Osteoblast (primary cell): ENCODE results near the gene HDAC9. TPM values are rescaled to one million over a fixed set of nuclear protein-coding genes. Genes with fewer than 3 reads are reported as not detected.
A peak's percentile ranks its signal among the peaks of the same experiment; 100 is the strongest.

Source experiments
- DNase-seq: peaks from one replicate; pipeline ENCODE4 v3.0.0; 2011; ENCODE audit warnings: low spot score, mixed read lengths; ENCODE audit not compliant: insufficient read length; ENCODE audit errors: missing footprints
- H2AFZ ChIP-seq: 2 replicates; pipeline ENCODE4 v1.6.0; 2011; ENCODE audit warnings: mild to moderate bottlenecking, low read length
- H3K27ac ChIP-seq: 2 replicates; pipeline ENCODE4 v1.5.1; 2011; ENCODE audit warnings: mild to moderate bottlenecking, low read depth, low read length, moderate library complexity
- H3K27me3 ChIP-seq: 2 replicates; pipeline ENCODE4 v1.6.0; 2012; ENCODE audit warnings: mild to moderate bottlenecking, control low read depth, inconsistent platforms, low read length, moderate library complexity; ENCODE audit not compliant: insufficient read depth
- H3K36me3 ChIP-seq: 2 replicates; pipeline ENCODE4 v1.5.1; 2011; ENCODE audit warnings: mild to moderate bottlenecking, low read length, control low read depth, moderate library complexity; ENCODE audit not compliant: insufficient read depth
- H3K4me1 ChIP-seq: 2 replicates; pipeline ENCODE4 v1.5.1; 2011; ENCODE audit warnings: mild to moderate bottlenecking, low read length, control low read depth, moderate library complexity; ENCODE audit not compliant: insufficient read depth
- H3K4me2 ChIP-seq: 2 replicates; pipeline ENCODE4 v1.6.0; 2011; ENCODE audit warnings: mild to moderate bottlenecking, low read length; ENCODE audit not compliant: insufficient read depth
- H3K4me3 ChIP-seq: fragments of 200-600 bp; sonication (generic); 3 replicates; pipeline ENCODE4 v1.5.1; 2012; ENCODE audit warnings: mild to moderate bottlenecking, low read length, inconsistent platforms; ENCODE audit not compliant: insufficient read depth
- H3K79me2 ChIP-seq: 2 replicates; pipeline ENCODE4 v1.6.0; 2012; ENCODE audit warnings: mild to moderate bottlenecking, low read length, control low read depth, inconsistent platforms; ENCODE audit not compliant: insufficient read depth
- H3K9me3 ChIP-seq: 2 replicates; pipeline ENCODE4 v1.5.1; 2011; ENCODE audit warnings: low read depth, low read length, control low read depth
- H4K20me1 ChIP-seq: 2 replicates; pipeline ENCODE4 v1.6.0; 2012; ENCODE audit warnings: mild to moderate bottlenecking, low read length, control low read depth; ENCODE audit not compliant: insufficient read depth
- CTCF ChIP-seq: IDR thresholded peaks from 2 replicates; pipeline ENCODE4 v1.5.1; 2011; ENCODE audit warnings: mild to moderate bottlenecking, low read depth, low read length, moderate library complexity; ENCODE audit errors: extremely low read depth
- total RNA-seq: library from RNA; depleted of rRNA; stranded (reverse); fragments of >200 nt; gene quantifications from 2 replicates; pipeline ENCODE4 v1.2.3, GENCODE V29; 2012

Gene HDAC9
- total RNA-seq, 1 donor = 21.7 TPM

DNA sequence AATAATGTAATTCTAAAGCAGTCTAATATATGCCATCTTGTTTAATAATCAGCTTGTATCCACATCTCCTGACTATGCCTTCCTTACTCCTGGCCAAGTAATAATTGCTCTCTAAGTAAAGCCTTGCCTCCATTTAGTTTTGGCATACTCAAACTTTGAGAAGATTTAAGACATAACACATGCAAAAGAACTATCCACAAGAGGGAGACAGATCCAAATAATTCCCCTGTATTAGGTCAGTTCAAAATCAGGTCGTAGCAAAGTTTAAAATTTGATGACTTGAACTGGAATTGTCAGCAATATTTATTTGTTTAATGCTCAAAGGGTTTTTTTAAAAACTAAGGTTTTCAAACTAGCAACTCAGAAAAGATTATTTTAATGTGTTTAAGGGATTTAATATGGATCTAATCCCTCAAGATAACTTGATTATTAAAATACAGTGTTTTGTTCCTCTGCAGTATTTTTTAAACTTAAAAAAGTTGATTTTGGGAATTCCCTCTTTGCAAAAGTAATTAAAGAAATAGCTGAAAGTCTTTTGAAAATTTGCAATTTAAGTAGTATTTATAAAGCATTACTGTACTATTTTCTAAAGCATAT lies 95.3 kb downstream of the HDAC9 start:
- no peaks in the 10 kb centered on the region for H4K20me1 ChIP-seq
- no peak for DNase-seq
- no peak overlapping the region for H3K4me2 ChIP-seq
- TF ChIP-seq CTCF = peak; percentile 71
- H3K79me2 ChIP-seq = no peaks in the 10 kb centered on the region
- no peaks in the 10 kb centered on the region for H3K4me1 ChIP-seq
- H3K36me3 ChIP-seq = no peaks in the 10 kb centered on the region
- H2AFZ ChIP-seq = no peak overlapping the region
- H3K9me3 ChIP-seq = no peaks in the 10 kb centered on the region
- no peaks in the 10 kb centered on the region for H3K27me3 ChIP-seq
- no peak overlapping the region for H3K4me3 ChIP-seq
- H3K27ac ChIP-seq = no peak overlapping the region

DNA sequence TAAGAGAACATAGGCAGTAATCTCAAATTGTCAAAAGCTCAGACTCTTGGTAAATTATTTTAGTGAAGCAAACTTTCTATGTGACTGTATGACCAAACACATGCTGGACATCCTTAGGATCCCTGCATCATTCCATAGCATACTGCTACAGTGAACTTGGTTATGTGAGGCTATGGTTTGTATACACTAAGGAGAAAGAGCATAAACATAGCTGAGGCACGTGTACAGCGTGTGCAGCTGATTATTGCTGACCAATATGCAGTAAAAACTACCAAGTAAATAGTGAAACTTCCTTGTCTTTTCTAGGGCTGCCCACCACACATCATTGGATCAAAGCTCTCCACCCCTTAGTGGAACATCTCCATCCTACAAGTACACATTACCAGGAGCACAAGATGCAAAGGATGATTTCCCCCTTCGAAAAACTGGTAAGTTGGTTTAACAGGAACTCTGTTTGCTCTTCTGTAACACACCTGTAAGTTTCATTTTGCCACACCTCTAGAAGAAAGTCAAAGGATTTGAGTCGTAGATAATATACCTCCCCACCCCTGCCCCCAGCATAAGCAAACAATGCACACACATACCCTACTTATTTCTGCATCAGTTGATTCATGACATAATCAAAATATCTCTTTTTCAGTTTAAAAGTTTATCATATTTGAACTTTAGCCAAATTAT lies 98.2 kb downstream of the HDAC9 start:
- H3K27ac ChIP-seq = no peak overlapping the region
- H4K20me1 ChIP-seq = no peaks in the 10 kb centered on the region
- H3K4me3 ChIP-seq = no peak overlapping the region
- H3K9me3 ChIP-seq = no peaks in the 10 kb centered on the region
- no peak overlapping the region for H3K4me2 ChIP-seq
- H3K27me3 ChIP-seq = no peaks in the 10 kb centered on the region
- H3K79me2 ChIP-seq = no peaks in the 10 kb centered on the region
- DNase-seq = no peak
- TF ChIP-seq CTCF = no peak
- no peaks in the 10 kb centered on the region for H3K36me3 ChIP-seq
- H2AFZ ChIP-seq = no peak overlapping the region
- H3K4me1 ChIP-seq = no peaks in the 10 kb centered on the region

DNA sequence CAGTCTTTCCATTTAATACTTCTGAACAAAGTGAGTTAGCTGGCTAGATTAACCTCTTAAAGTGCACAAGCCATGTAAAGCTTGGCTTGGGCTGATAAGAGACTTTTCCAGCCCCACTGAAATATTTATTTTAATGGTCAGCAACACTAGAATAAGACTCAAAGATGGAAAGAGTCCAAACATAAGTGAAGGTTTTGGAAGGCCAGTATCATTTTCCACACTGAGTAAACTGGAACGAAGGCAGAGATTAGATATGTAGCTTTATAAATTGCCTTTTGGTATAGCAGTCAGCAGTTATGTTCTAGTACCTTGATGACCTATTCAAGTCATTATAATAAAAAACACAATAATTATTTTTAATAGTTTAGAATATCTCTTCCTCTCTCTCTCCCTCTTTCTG lies 102.2 kb downstream of the HDAC9 start:
- no peaks in the 10 kb centered on the region for H4K20me1 ChIP-seq
- no peak overlapping the region for H3K4me2 ChIP-seq
- no peak for TF ChIP-seq CTCF
- H3K79me2 ChIP-seq = no peaks in the 10 kb centered on the region
- H3K4me1 ChIP-seq = no peaks in the 10 kb centered on the region
- H3K27ac ChIP-seq = no peak overlapping the region
- no peak overlapping the region for H3K4me3 ChIP-seq
- H3K9me3 ChIP-seq = peaks cover 6% of the 10 kb centered on the region
- no peak for DNase-seq
- H3K36me3 ChIP-seq = no peaks in the 10 kb centered on the region
- H2AFZ ChIP-seq = no peak overlapping the region
- H3K27me3 ChIP-seq = no peaks in the 10 kb centered on the region

GRCh38 chr7:18607025-18607424 lies 111.5 kb downstream of the HDAC9 start:
- Histone ChIP-seq H3K9me3 (peaks cover 5% of the 10 kb centered on the region), H3K4me2 (no peak overlapping the region), H2AFZ (no peak overlapping the region), H3K27ac (no peak overlapping the region), H3K36me3 (no peaks in the 10 kb centered on the region), H3K4me1 (no peaks in the 10 kb centered on the region), H3K27me3 (no peaks in the 10 kb centered on the region), H3K79me2 (no peaks in the 10 kb centered on the region), H3K4me3 (no peak overlapping the region), H4K20me1 (no peaks in the 10 kb centered on the region)
- no peak for DNase-seq
- TF ChIP-seq CTCF = no peak
